HL-60 (cell line): ENCODE measurements around the gene PTPN1.

Source experiments
- DNase-seq, 2 experiments: peaks; one replicate each; pipeline ENCODE4 v3.0.0-alpha.2; 2010 to 2020; ENCODE audit warnings: low read depth in 1 of 2, low spot score in 1 of 2
- H3K27ac ChIP-seq: fragments of 250-450 bp; sonication (Bioruptor Pico); replicated peaks from 2 replicates; pipeline ENCODE4 v1.5.1; 2020; ENCODE audit warnings: mild to moderate bottlenecking, moderate library complexity
- H3K27me3 ChIP-seq: fragments of 250-450 bp; sonication (Bioruptor Pico); 2 replicates; pipeline ENCODE4 v1.5.1; 2021; ENCODE audit warnings: mild to moderate bottlenecking, moderate library complexity; ENCODE audit not compliant: insufficient read depth, poor library complexity, severe bottlenecking
- H3K4me3 ChIP-seq: replicated peaks from 2 replicates; pipeline ENCODE4 v1.5.1; 2011; ENCODE audit warnings: mild to moderate bottlenecking, control low read depth, low read length; ENCODE audit not compliant: insufficient read depth
- GABPA ChIP-seq: IDR thresholded peaks from 2 replicates; pipeline ENCODE4 v1.6.1; 2012; ENCODE audit warnings: low read depth
- POLR2AphosphoS5 ChIP-seq: IDR thresholded peaks from 2 replicates; pipeline ENCODE4 v1.6.1; 2012; ENCODE audit warnings: low read depth
- SPI1 ChIP-seq: IDR thresholded peaks from 2 replicates; pipeline ENCODE4 v1.6.1; 2012; ENCODE audit warnings: low read depth, mild to moderate bottlenecking, borderline replicate concordance
- TF ChIP-seq, protein P1 (sequence below): IDR thresholded peaks from 2 replicates; pipeline ENCODE4 v1.6.1; 2012; ENCODE audit warnings: low read depth; ENCODE audit not compliant: insufficient replicate concordance
- TF ChIP-seq, protein P2 (sequence below): IDR thresholded peaks from one replicate; pipeline ENCODE4 v1.5.1; 2011; ENCODE audit warnings: low read length, control low read depth, inconsistent platforms; ENCODE audit not compliant: insufficient read depth

PTPN1 gene

DNA sequence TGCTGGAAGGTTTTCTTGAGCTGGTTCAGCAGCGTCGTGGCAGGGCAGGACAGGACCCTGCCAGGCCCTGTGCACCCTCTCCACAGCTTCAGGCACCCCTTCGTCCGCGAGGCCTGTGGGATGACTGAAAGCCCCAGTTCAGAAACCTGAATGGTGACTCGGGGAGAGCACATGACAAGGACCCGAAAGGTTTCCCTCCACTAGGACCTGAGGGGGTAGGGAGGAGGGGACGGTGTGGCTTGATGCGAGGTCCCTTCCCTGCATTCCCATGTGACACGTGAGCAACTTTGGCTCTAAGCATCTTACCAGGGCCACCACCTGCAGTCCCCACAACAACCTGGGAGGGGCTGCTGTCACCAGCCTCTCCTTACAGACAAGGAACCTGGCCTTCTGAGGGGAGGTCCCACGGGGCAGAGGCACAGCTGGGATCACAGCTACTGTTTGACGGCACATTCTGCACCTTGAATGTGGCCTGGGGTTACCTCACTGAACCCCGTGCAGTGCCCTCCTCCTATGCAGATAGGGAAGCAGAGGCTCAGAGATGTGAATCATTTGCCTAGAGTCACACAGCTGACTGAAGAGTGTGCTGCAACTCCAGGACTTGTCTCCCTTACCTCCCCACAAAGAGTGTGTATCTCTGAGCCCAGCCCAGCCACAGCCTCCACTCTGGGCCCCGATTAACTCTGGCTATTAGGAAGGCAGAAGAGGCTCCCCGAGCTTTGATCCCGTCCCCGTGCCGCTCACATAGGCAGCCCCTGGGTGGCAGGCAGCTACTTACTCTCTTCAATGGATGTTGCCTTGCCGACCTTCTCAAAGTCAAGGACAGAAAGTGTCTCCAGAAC, 84.6 kb downstream of the PTPN1 start:
- Histone ChIP-seq H3K27ac (no peak overlapping the region), H3K27me3 (no peaks in the 10 kb centered on the region), H3K4me3 (no peak overlapping the region)
- TF ChIP-seq, protein P1, sequence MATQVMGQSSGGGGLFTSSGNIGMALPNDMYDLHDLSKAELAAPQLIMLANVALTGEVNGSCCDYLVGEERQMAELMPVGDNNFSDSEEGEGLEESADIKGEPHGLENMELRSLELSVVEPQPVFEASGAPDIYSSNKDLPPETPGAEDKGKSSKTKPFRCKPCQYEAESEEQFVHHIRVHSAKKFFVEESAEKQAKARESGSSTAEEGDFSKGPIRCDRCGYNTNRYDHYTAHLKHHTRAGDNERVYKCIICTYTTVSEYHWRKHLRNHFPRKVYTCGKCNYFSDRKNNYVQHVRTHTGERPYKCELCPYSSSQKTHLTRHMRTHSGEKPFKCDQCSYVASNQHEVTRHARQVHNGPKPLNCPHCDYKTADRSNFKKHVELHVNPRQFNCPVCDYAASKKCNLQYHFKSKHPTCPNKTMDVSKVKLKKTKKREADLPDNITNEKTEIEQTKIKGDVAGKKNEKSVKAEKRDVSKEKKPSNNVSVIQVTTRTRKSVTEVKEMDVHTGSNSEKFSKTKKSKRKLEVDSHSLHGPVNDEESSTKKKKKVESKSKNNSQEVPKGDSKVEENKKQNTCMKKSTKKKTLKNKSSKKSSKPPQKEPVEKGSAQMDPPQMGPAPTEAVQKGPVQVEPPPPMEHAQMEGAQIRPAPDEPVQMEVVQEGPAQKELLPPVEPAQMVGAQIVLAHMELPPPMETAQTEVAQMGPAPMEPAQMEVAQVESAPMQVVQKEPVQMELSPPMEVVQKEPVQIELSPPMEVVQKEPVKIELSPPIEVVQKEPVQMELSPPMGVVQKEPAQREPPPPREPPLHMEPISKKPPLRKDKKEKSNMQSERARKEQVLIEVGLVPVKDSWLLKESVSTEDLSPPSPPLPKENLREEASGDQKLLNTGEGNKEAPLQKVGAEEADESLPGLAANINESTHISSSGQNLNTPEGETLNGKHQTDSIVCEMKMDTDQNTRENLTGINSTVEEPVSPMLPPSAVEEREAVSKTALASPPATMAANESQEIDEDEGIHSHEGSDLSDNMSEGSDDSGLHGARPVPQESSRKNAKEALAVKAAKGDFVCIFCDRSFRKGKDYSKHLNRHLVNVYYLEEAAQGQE: no peak
- TF ChIP-seq POLR2AphosphoS5 (no peak), GABPA (no peak), SPI1 (no peak)
- TF ChIP-seq, protein P2, sequence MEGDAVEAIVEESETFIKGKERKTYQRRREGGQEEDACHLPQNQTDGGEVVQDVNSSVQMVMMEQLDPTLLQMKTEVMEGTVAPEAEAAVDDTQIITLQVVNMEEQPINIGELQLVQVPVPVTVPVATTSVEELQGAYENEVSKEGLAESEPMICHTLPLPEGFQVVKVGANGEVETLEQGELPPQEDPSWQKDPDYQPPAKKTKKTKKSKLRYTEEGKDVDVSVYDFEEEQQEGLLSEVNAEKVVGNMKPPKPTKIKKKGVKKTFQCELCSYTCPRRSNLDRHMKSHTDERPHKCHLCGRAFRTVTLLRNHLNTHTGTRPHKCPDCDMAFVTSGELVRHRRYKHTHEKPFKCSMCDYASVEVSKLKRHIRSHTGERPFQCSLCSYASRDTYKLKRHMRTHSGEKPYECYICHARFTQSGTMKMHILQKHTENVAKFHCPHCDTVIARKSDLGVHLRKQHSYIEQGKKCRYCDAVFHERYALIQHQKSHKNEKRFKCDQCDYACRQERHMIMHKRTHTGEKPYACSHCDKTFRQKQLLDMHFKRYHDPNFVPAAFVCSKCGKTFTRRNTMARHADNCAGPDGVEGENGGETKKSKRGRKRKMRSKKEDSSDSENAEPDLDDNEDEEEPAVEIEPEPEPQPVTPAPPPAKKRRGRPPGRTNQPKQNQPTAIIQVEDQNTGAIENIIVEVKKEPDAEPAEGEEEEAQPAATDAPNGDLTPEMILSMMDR: no peak
- peak in 1 of 2 experiments; percentile 22 for DNase-seq

DNA sequence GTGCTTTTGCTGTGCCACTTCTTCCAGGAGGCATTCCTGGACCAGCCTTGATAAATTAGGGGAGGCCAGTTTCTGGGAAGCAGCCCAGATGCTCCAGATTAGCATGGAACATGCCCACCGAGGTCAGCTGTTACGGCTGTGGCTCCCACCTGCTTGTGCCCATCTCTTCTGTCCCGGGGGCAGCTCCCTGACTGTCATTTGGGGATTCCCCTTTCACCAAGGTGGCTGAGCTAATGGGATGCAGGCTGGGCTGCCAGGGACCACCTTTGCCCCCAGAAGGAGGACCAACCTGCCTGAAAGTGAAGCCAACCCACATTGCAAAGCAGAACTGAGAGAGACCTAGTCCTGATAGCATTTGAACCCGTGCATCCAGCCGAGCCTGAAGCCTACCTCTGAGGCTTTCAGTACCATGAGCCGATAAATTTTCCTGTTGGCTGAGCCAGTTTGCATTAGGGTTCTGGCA, 85.3 kb downstream of the PTPN1 start:
- TF ChIP-seq, protein P1: no peak
- DNase-seq: no peak

DNA sequence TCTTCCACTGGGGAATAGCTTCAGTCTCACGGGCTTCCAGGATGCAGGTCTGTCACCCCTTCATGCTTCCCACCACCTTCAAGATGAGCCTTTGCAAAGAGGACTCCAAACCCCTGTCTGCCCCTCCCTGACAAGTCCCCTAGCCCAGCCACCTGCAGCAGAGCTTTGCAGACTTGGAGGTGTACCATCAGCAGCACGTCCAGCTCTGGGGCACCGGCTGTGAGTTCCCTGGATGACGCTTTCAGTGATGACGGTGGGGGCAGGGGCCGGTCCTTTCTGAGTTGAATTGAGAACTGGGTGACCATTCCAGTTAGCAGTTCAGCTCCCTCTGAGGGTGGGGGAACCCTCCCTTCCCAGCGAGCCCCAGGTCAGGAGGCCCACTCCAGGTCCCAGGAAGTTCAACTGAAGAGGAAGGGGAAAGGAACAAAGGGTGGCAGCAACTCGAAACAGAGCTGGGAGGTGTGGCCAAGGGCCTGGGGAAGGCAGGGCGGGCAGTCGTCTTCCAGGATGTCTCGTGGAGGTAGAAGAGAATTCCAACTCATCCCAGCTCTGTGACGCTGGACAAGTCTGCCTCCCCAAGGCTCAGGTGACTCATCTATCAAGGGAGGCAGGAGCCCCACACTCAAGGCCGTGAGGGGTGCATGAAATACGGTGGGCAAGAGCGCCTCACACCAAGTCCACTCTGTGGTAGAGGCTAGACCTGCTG, 86.0 kb downstream of the PTPN1 start:
- DNase-seq: no peak

More for the DNA sequence above, 85.3 kb downstream of the PTPN1 start:
- H3K4me3 ChIP-seq: no peak overlapping the region
- H3K27me3 ChIP-seq: no peaks in the 10 kb centered on the region
- H3K27ac ChIP-seq: no peak overlapping the region

DNA sequence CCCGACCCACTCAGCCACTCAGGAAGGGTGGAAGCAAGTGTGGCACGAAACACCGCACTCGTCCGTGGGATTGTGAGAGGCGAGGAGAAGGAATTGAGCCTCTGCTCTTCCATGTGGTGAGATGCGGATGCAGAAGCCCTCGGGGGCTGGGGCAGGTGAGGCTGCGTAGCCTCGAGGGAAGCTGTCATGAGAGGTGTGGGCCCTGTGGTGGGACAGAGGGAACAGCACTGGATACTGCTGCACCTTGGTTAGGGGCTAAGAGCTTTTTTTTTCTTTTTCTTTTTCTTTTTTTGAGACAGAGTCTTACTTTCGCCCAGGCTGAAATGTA, 86.5 kb downstream of the PTPN1 start:
- TF ChIP-seq SPI1 (no peak), POLR2AphosphoS5 (no peak)

More for the DNA sequence above, 86.0 kb downstream of the PTPN1 start:
- Histone ChIP-seq H3K27me3 (no peaks in the 10 kb centered on the region), H3K27ac (no peak overlapping the region), H3K4me3 (no peak overlapping the region)
- no peak for TF ChIP-seq SPI1

DNA sequence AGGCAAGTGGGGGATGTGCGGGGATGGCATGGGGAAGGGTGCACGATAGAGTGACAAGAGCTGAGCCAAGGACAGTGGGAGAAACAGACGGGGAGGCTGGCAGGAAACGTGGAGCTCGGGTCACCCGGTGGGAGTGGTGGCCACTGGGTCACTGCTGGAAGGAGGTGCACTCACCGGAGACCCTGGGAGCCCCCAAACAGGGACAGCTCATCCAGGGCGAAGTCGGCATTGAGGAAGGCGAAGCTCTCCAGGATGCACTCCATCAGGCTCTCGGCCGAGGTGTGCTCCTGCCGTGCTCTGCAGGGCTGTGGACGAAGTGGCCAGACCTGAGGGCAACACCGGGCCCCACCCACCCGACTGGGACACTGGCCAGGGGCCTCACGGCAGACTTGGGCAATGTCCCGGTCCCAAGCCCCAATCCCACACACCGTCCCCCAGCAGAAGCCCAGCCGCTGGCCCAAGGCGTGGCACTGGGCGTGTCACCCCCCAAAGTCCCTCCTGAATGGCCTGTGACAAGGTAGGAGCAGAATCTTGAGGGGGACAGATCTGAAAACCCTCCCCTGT, 87.3 kb downstream of the PTPN1 start:
- TF ChIP-seq GABPA: no peak
- Histone ChIP-seq H3K27ac (no peak overlapping the region), H3K4me3 (no peak overlapping the region), H3K27me3 (no peaks in the 10 kb centered on the region)
- no peak for DNase-seq

More for the DNA sequence above, 86.5 kb downstream of the PTPN1 start:
- Histone ChIP-seq H3K27me3 (no peaks in the 10 kb centered on the region), H3K27ac (no peak overlapping the region), H3K4me3 (no peak overlapping the region)
- no peak for DNase-seq
